BLaER1 (cell line): ENCODE measurements around the gene ASMT.
A peak's percentile ranks its signal among the peaks of the same experiment; 100 is the strongest.
"Not testable (repeated sequence)": the region's sequence is repeated elsewhere in the genome, so short reads cannot be mapped to it uniquely, and the experiment has no call there.

ENCODE experiments used
- H3K27ac ChIP-seq: shearing (Covaris generic); formaldehyde crosslinking; 2 replicates; pipeline ENCODE4 v1.8.1; 2022
- H3K27me3 ChIP-seq: shearing (Covaris generic); formaldehyde crosslinking; 2 replicates; pipeline ENCODE4 v1.8.1; 2022
- H3K36me3 ChIP-seq: shearing (Covaris generic); formaldehyde crosslinking; 2 replicates; pipeline ENCODE4 v1.8.1; 2022
- H3K4me1 ChIP-seq: shearing (Covaris generic); formaldehyde crosslinking; 2 replicates; pipeline ENCODE4 v1.8.1; 2022
- H3K4me2 ChIP-seq: shearing (Covaris generic); formaldehyde crosslinking; 2 replicates; pipeline ENCODE4 v1.8.1; 2022
- H3K4me3 ChIP-seq: shearing (Covaris generic); formaldehyde crosslinking; 2 replicates; pipeline ENCODE4 v1.8.1; 2022
- H3K9ac ChIP-seq: shearing (Covaris generic); formaldehyde crosslinking; 2 replicates; pipeline ENCODE4 v1.8.1; 2022
- H3K9me3 ChIP-seq: shearing (Covaris generic); formaldehyde crosslinking; 2 replicates; pipeline ENCODE4 v1.8.1; 2022
- H4K20me1 ChIP-seq: shearing (Covaris generic); formaldehyde crosslinking; 2 replicates; pipeline ENCODE4 v1.8.1; 2022
- Cebpa-rat ChIP-seq: shearing (Covaris generic); IDR thresholded peaks from 2 replicates; pipeline ENCODE4 v1.8.1; 2022

Gene ASMT

DNA sequence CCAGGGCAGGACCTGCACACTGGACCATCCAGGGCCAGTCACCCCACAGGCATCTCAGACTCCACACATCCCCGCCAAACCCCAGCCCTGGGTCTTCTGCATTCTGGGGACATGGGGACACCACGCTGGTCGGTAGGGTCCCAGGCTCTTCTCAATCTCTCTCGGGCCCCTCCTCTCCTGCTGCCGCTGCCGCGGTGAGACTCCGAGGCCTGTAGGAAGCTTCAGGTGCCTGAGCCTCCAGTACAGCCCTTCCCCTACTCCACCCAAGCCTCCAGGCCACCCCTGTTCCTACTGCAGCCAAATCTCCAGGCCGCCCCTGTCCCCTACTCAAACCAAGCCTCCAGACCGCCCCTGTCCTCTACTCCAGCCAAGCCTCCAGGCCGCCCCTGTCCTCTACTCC, 5.5 kb upstream of the ASMT start:
- Histone ChIP-seq H3K9ac (no peak overlapping the region), H3K4me2 (peak overlapping the region; percentile 54), H3K27me3 (no peaks in the 10 kb centered on the region), H3K36me3 (peaks cover 31% of the 10 kb centered on the region), H3K4me3 (no peak overlapping the region), H3K27ac (no peak overlapping the region), H4K20me1 (peaks cover 16% of the 10 kb centered on the region), H3K4me1 (peaks cover 22% of the 10 kb centered on the region), H3K9me3 (no peaks in the 10 kb centered on the region)
- TF ChIP-seq Cebpa-rat, result no peak

DNA sequence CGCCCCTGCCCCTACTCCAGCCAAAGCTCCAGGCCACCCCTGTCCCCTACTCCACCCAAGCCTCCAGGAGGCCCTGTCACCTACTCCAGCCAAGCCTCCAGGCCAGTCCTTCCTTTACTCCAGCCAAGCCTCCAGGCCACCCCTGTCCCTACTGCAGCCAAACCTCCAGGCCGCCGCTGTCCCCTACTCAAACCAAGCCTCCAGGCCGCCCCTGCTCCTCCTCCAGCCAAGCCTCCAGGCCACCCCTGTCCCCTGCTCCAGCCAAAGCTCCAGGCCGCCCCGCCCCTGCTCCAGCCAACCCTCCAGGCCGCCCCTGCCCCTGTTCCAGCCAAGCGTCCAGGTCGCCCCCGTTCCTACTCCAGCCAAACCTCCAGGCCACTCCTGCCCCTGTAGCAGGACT, 5.1 kb upstream of the ASMT start:
- H3K4me1 ChIP-seq, result peaks cover 22% of the 10 kb centered on the region
- H3K36me3 ChIP-seq, result peaks cover 28% of the 10 kb centered on the region
- H3K4me3 ChIP-seq, result no peak overlapping the region
- peak overlapping the region; percentile 54 for H3K4me2 ChIP-seq
- no peak overlapping the region for H3K27ac ChIP-seq
- no peaks in the 10 kb centered on the region for H3K27me3 ChIP-seq
- no peak for TF ChIP-seq Cebpa-rat
- H3K9ac ChIP-seq, result no peak overlapping the region
- no peaks in the 10 kb centered on the region for H3K9me3 ChIP-seq
- peaks cover 11% of the 10 kb centered on the region for H4K20me1 ChIP-seq

DNA sequence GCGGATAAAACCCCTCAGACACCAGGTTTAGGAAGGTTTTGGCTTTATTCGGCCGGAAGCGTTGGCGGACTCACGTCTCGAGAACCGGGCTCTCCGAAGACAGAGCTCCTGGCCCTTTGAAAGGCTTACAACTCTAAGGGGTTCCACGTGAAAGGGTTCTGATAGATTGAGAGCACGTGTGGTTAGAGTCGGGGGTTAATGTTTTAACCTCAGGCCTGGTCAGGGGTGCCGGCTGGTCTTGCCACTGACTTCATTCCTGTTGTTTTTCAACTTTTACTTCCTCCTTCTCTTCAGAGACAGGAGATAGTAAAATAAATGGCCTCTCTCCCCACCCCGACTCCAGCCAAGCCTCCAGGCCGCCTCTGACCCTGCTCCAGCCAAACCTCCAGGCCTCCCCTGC, 4.7 kb upstream of the ASMT start:
- TF ChIP-seq Cebpa-rat, result no peak
- Histone ChIP-seq H3K4me3 (no peak overlapping the region), H4K20me1 (peaks cover 7% of the 10 kb centered on the region), H3K27me3 (no peaks in the 10 kb centered on the region), H3K36me3 (peaks cover 24% of the 10 kb centered on the region), H3K4me1 (peaks cover 22% of the 10 kb centered on the region), H3K9ac (no peak overlapping the region), H3K9me3 (no peaks in the 10 kb centered on the region), H3K4me2 (peak overlapping the region; percentile 54), H3K27ac (no peak overlapping the region)

DNA sequence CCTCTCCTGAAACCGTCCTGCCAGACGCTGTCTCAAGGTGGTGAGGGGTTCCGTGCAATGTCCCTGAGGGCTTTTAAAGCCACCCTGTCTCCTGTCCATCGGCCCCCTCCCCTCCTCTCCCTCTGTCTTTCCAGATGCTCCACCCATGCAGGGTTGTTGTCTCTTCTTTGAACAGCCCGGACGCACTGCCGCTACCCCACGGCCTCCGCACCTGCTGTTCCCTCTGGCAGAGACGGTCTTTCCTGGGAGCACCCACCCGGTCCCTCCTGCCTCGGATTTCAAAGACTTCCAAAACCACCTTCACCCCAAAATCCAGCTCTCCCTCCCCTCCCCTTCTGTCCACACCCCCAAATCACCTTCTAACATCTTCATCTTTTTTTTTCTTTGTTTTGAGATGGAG, 4.1 kb upstream of the ASMT start:
- H3K9me3 ChIP-seq, result no peaks in the 10 kb centered on the region
- H3K4me1 ChIP-seq, result peaks cover 22% of the 10 kb centered on the region
- H3K27ac ChIP-seq, result no peak overlapping the region
- no peak overlapping the region for H3K9ac ChIP-seq
- peak overlapping the region; percentile 54; the same call in 1 of the 2 replicates for H3K4me2 ChIP-seq
- H4K20me1 ChIP-seq, result peaks cover 2% of the 10 kb centered on the region; the same call in 1 of the 2 replicates
- peaks cover 18% of the 10 kb centered on the region for H3K36me3 ChIP-seq
- no peak for TF ChIP-seq Cebpa-rat
- no peaks in the 10 kb centered on the region for H3K27me3 ChIP-seq
- H3K4me3 ChIP-seq, result no peak overlapping the region

DNA sequence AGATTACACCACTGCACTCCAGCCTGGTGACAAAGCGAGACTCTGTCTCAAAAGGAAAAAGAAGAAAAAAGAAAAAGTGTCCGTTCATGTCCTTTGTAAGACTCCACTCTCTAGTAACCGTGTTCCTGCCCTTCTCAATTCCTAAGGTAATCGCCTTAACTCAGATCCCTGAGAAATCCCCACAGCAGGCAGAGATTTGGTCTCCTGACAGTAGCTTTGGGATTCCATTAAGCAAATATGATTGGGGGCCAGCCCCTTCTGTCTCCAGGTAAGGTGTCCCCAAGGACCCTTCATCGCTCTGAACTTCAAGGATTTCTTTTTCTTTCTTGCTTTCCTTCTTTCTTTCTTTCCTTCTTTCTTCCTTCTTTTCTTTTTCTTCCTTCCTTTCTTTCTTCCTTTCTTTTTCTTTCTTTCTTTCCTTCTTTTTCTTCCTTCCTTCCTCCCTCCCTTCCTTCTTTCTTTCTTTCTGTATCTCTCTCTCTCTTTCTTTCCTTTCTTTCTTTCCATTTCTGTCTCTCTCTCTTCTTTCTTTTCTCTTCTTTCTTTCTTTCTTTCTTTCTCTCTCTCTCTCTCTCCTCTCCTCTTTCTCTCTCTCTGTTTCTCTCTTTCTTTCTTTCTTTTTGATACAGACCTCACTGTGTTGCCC, 2.1 kb upstream of the ASMT start:
- H4K20me1 ChIP-seq, result no peaks in the 10 kb centered on the region
- H3K27me3 ChIP-seq, result no peaks in the 10 kb centered on the region
- no peak overlapping the region for H3K4me2 ChIP-seq
- no peak overlapping the region for H3K9ac ChIP-seq
- no peaks in the 10 kb centered on the region for H3K36me3 ChIP-seq
- H3K9me3 ChIP-seq, result no peaks in the 10 kb centered on the region
- H3K4me3 ChIP-seq, result no peak overlapping the region
- no peak overlapping the region for H3K27ac ChIP-seq
- no peak for TF ChIP-seq Cebpa-rat
- H3K4me1 ChIP-seq, result peaks cover 30% of the 10 kb centered on the region

DNA sequence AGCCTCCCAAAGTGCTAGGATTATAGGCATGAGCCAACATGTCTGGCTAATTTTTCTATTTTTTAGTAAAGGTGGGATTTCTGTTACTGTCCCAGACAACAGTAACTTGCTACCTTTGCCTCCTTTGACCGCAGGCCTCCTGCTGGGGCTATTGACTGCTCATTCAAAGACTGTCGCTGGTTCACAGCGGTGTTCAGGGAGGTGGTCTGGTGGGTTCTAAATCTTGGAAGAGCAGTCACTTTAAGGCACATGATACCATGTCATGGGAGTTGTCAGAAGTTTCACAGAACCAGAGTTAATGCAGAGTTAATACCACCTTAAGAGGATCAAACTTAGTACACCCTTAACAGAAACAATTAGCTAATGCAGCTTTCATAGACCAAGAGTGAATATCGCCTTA, 3.8 kb downstream of the ASMT start:
- no peak for TF ChIP-seq Cebpa-rat
- Histone ChIP-seq H3K36me3 (no peaks in the 10 kb centered on the region), H3K9me3 (peaks cover 5% of the 10 kb centered on the region), H3K4me1 (peaks cover 39% of the 10 kb centered on the region), H3K9ac (no peak overlapping the region), H4K20me1 (peaks cover 12% of the 10 kb centered on the region), H3K27ac (no peak overlapping the region), H3K27me3 (peaks cover 16% of the 10 kb centered on the region; the same call in 1 of the 2 replicates), H3K4me2 (no peak overlapping the region), H3K4me3 (no peak overlapping the region)

DNA sequence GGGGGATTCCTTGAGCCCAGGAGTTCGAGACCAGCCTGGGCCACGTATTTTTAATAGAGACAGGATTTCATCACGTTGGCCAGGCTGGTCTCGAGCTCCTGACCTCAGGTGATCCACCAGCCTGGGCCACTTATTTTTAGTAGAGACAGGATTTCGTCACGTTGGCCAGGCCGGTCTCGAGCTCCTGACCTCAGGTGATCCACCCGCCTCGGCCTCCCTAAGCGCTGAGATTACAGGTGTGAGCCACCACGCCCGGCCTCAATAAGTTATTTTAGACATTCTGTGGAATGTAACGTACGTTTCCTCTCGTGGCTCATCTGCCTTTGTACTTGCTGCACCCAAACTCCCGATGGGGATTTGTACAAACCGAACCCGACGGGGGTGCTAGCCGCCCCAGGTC, 8.8 kb downstream of the ASMT start:
- TF ChIP-seq Cebpa-rat, result no peak
- Histone ChIP-seq H3K27ac (no peak overlapping the region), H3K27me3 (peaks cover 30% of the 10 kb centered on the region; the same call in 1 of the 2 replicates)

DNA sequence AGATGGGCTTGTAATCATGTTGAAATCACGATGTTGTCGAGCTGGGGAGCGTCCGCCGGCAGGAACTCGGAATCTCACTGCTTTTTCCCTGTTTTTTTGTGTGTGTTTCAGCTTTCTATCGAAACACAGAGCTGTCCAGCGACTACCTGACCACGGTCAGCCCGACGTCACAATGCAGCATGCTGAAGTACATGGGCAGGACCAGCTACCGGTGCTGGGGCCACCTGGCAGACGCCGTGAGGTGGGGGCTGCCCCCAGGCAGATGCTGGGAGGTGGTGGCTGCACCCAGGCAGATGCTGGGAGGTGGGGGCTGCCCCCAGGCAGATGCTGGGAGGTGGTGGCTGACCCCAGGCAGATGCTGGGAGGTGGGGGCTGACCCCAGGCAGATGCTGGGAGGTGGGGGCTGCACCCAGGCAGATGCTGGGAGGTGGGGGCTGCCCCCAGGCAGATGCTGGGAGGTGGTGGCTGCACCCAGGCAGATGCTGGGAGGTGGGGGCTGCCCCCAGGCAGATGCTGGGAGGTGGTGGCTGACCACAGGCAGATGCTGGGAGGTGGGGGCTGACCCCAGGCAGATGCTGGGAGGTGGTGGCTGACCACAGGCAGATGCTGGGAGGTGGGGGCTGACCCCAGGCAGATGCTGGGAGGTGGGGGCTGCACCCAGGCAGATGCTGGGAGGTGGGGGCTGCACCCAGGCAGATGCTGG, 9.4 kb downstream of the ASMT start:
- not testable (repeated sequence) for H3K9ac ChIP-seq, H3K36me3 ChIP-seq, H3K4me3 ChIP-seq, H3K27ac ChIP-seq, H3K9me3 ChIP-seq
- Histone ChIP-seq H3K4me1 (peaks cover 38% of the 10 kb centered on the region), H3K4me2 (peak overlapping the region; percentile 57), H3K27me3 (peaks cover 34% of the 10 kb centered on the region; the same call in 1 of the 2 replicates), H4K20me1 (peaks cover 17% of the 10 kb centered on the region)

More for the DNA sequence above, 8.8 kb downstream of the ASMT start:
- peak overlapping the region; percentile 57 for H3K4me2 ChIP-seq
- no peaks in the 10 kb centered on the region for H3K36me3 ChIP-seq
- H4K20me1 ChIP-seq, result peaks cover 17% of the 10 kb centered on the region
- H3K4me1 ChIP-seq, result peaks cover 36% of the 10 kb centered on the region
- H3K9me3 ChIP-seq, result peaks cover 5% of the 10 kb centered on the region
- H3K4me3 ChIP-seq, result no peak overlapping the region
- H3K9ac ChIP-seq, result no peak overlapping the region

DNA sequence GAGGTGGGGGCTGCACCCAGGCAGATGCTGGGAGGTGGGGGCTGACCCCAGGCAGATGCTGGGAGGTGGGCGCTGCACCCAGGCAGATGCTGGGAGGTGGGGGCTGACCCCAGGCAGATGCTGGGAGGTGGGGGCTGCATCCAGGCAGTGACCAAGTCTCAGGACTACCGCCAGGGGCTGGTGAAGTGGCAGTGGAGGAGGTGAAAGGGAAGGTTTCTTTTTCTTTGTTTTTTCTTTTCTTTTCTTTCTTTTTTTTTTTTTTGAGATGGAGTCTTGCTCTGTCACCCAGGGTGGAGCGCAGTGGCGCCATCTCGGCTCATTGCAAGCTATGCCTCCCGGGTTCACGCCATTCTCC, 10.0 kb downstream of the ASMT start:
- not testable (repeated sequence) for H3K9me3 ChIP-seq, H3K36me3 ChIP-seq, H3K9ac ChIP-seq, H3K4me3 ChIP-seq, H3K27ac ChIP-seq, H3K4me2 ChIP-seq
- Histone ChIP-seq H3K27me3 (peaks cover 39% of the 10 kb centered on the region; the same call in 1 of the 2 replicates), H4K20me1 (peaks cover 17% of the 10 kb centered on the region), H3K4me1 (peaks cover 43% of the 10 kb centered on the region)

DNA sequence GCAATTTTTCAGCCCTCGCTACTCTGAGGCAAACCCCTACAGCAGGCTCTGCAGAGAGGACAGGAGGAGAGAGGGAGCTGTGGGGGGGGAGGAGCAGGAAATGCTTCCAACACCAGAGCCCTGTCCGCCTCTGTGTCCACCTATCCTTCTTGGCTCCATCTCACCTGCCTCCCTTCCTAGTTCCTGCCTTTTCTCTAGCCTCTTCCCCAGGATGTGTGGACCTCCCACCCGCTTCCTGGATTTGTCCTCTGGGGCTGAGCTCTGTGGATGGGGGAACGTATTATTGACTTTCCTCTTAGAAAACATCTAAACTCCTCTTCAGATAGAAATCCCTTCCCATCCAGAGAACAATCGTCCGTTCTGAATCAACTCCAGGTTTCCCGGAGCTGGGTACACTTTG, 14.4 kb downstream of the ASMT start:
- H3K27ac ChIP-seq, result no peak overlapping the region
- peak overlapping the region; percentile 14; the same call in 1 of the 2 replicates for H3K4me2 ChIP-seq

More for the DNA sequence above, 14.4 kb downstream of the ASMT start:
- Histone ChIP-seq H3K27me3 (peaks cover 20% of the 10 kb centered on the region; the same call in 1 of the 2 replicates), H4K20me1 (no peaks in the 10 kb centered on the region), H3K9me3 (no peaks in the 10 kb centered on the region), H3K36me3 (no peaks in the 10 kb centered on the region), H3K9ac (no peak overlapping the region), H3K4me3 (no peak overlapping the region), H3K4me1 (peaks cover 8% of the 10 kb centered on the region)
- TF ChIP-seq Cebpa-rat, result no peak
